SK-N-SH treated with all-trans-retinoic acid at 6 μM for 48 hours (cell line): ENCODE results near the gene SPEN.

Experiments
- ATAC-seq: fragments of 200-7000 bp; cut with Tn5 transposase; 3 replicates; pipeline ENCODE4 v1.9.1; 2020; ENCODE audit warnings: mild to moderate bottlenecking, moderate library complexity
- BACH2 ChIP-seq: fragments of 250-450 bp; sonication (Bioruptor Pico); IDR thresholded peaks from 2 replicates; pipeline ENCODE4 v1.9.0; 2021; ENCODE audit warnings: mild to moderate bottlenecking, borderline replicate concordance
- CREB5 ChIP-seq: fragments of 250-450 bp; sonication (Bioruptor Pico); IDR thresholded peaks from 2 replicates; pipeline ENCODE4 v1.5.1; 2020; ENCODE audit warnings: low read depth, mild to moderate bottlenecking, moderate library complexity
- CSDC2 ChIP-seq: fragments of 250-450 bp; sonication (Bioruptor Pico); IDR thresholded peaks from 2 replicates; pipeline ENCODE4 v1.5.0; 2020; ENCODE audit warnings: mild to moderate bottlenecking, moderate library complexity
- CSRNP3 ChIP-seq: fragments of 250-450 bp; sonication (Bioruptor Pico); IDR thresholded peaks from 2 replicates; pipeline ENCODE4 v1.5.1; 2021; ENCODE audit warnings: mild to moderate bottlenecking, moderate library complexity
- ESRRG ChIP-seq: fragments of 250-450 bp; sonication (Bioruptor Pico); IDR thresholded peaks from 2 replicates; pipeline ENCODE4 v1.6.1; 2021; ENCODE audit warnings: mild to moderate bottlenecking
- GLIS3 ChIP-seq: fragments of 250-450 bp; sonication (Bioruptor Pico); IDR thresholded peaks from 2 replicates; pipeline ENCODE4 v1.5.0; 2020; ENCODE audit warnings: mild to moderate bottlenecking, moderate library complexity
- OSR1 ChIP-seq: fragments of 250-450 bp; sonication (Bioruptor Pico); IDR thresholded peaks from 2 replicates; pipeline ENCODE4 v1.8.0; 2022; ENCODE audit warnings: moderate library complexity, mild to moderate bottlenecking, inconsistent platforms
- POU6F1 ChIP-seq: fragments of 250-450 bp; sonication (Bioruptor Pico); IDR thresholded peaks from 2 replicates; pipeline ENCODE4 v1.8.0; 2021; ENCODE audit warnings: low read depth, mild to moderate bottlenecking, moderate library complexity, borderline replicate concordance
- PPARA ChIP-seq: fragments of 250-450 bp; sonication (Bioruptor Pico); IDR thresholded peaks from 2 replicates; pipeline ENCODE4 v1.5.0; 2020; ENCODE audit warnings: mild to moderate bottlenecking, borderline replicate concordance
- RARB ChIP-seq: fragments of 250-450 bp; sonication (Bioruptor Pico); IDR thresholded peaks from 2 replicates; pipeline ENCODE4 v1.8.0; 2021; ENCODE audit warnings: mild to moderate bottlenecking, moderate library complexity
- SNAI2 ChIP-seq: fragments of 250-450 bp; sonication (Bioruptor Pico); IDR thresholded peaks from 2 replicates; pipeline ENCODE4 v1.5.0; 2020; ENCODE audit warnings: mild to moderate bottlenecking, moderate library complexity
- TCF4 ChIP-seq: fragments of 250-450 bp; sonication (Bioruptor Pico); IDR thresholded peaks from 2 replicates; pipeline ENCODE4 v1.8.0; 2021; ENCODE audit warnings: mild to moderate bottlenecking, moderate library complexity, borderline replicate concordance
- TOX ChIP-seq: fragments of 250-450 bp; sonication (Bioruptor Pico); IDR thresholded peaks from 2 replicates; pipeline ENCODE4 v1.8.0; 2021; ENCODE audit warnings: mild to moderate bottlenecking, moderate library complexity, borderline replicate concordance
- TSHZ2 ChIP-seq: fragments of 250-450 bp; sonication (Bioruptor Pico); IDR thresholded peaks from 2 replicates; pipeline ENCODE4 v1.5.0; 2020; ENCODE audit warnings: mild to moderate bottlenecking, moderate library complexity
- ZC3H10 ChIP-seq: fragments of 250-450 bp; sonication (Bioruptor Pico); IDR thresholded peaks from 2 replicates; pipeline ENCODE4 v1.5.1; 2021; ENCODE audit warnings: mild to moderate bottlenecking, moderate library complexity
- ZFP3 ChIP-seq: fragments of 250-450 bp; sonication (Bioruptor Pico); IDR thresholded peaks from 2 replicates; pipeline ENCODE4 v1.5.0; 2020; ENCODE audit warnings: mild to moderate bottlenecking, moderate library complexity
- ZNF565 ChIP-seq: fragments of 450-650 bp; formaldehyde crosslinking; conservative IDR thresholded peaks from 2 replicates; pipeline ENCODE4 v1.5.0; 2020; ENCODE audit warnings: low read depth, mild to moderate bottlenecking, moderate library complexity
- ZNF8 ChIP-seq: fragments of 450-650 bp; formaldehyde crosslinking; IDR thresholded peaks from 2 replicates; pipeline ENCODE4 v1.5.0; 2020; ENCODE audit warnings: mild to moderate bottlenecking, moderate library complexity

SPEN gene

GRCh38 chr1:15981679-15982078, 134.2 kb downstream of the SPEN start (continued):
- no peak for TF ChIP-seq TSHZ2
- TF ChIP-seq SNAI2 (CRISPR knock-in tag) = no peak
- TF ChIP-seq TCF4 (CRISPR knock-in tag) = no peak
- no peak for TF ChIP-seq CSRNP3
- no peak for TF ChIP-seq CSDC2 (CRISPR knock-in tag)
- TF ChIP-seq, all 23 proteins: peak for 0

- TF ChIP-seq CREB5 (CRISPR knock-in tag) (no peak), ESRRG (CRISPR knock-in tag) (no peak)
- no peak for ATAC-seq
Observed at GRCh38 chr1:15983275-15983674, 135.8 kb downstream of the SPEN start.

GRCh38 chr1:15985611-15986297, 138.2 kb downstream of the SPEN start:
- TF ChIP-seq ZNF8 (no peak), ESRRG (CRISPR knock-in tag) (no peak), ZFP3 (CRISPR knock-in tag) (no peak), PPARA (CRISPR knock-in tag) (no peak), POU6F1 (CRISPR knock-in tag) (no peak), TOX (no peak), CREB5 (CRISPR knock-in tag) (no peak), CSRNP3 (no peak), RARB (CRISPR knock-in tag) (no peak), TCF4 (CRISPR knock-in tag) (no peak), BACH2 (no peak), OSR1 (CRISPR knock-in tag) (no peak), ZC3H10 (CRISPR knock-in tag) (no peak), TSHZ2 (no peak), GLIS3 (CRISPR knock-in tag) (no peak), ZNF565 (no peak), SNAI2 (CRISPR knock-in tag) (no peak)
- no peak for ATAC-seq
